Vagina (tissue), 2 donors: ENCODE results near the gene OXSR1.

ENCODE experiments used
- CTCF ChIP-seq, 3 experiments: fragments of 450-650 bp in 2 of 3; fragments of 200-600 bp in 1 of 3; sonication (generic) in 1 of 3; IDR thresholded peaks; one replicate each; pipeline ENCODE4 v1.5.1; 2017 to 2019; ENCODE audit warnings: antibody characterized with exemption in 3 of 3, mild to moderate bottlenecking in 2 of 3, moderate library complexity in 2 of 3
- POLR2A ChIP-seq, 2 donors: fragments of 450-650 bp; IDR thresholded peaks; one replicate each; pipeline ENCODE4 v1.6.1; 2017; ENCODE audit warnings: antibody characterized with exemption in 2 of 2, mild to moderate bottlenecking in 2 of 2, moderate library complexity in 2 of 2

DNA sequence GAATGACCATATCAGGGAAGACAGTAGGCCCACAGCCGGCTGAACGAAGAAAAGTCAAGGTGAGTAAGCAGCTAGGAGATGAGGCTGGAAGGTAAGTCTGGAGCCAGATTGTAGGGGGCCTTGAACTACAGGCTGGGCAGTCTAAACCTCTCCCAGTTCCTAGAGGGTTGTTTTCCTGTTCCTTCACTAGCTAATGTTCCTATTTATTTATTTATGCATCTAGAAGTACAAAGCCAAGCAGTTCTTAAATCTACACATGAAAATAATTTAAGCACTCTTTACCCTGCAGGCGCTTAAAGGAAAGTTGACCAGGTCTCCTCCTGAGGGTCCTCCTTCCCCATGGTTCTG lies 32.2 kb upstream of the OXSR1 start:
- TF ChIP-seq CTCF (IDR thresholded peaks at IDR 0.05), result no peak
- no peak for TF ChIP-seq POLR2A (IDR thresholded peaks at IDR 0.05)
